H1 (cell line): ENCODE results near the gene RNU6-1. TPM values are rescaled to one million over a fixed set of nuclear protein-coding genes. Genes with fewer than 3 reads are reported as not detected.

Source experiments
- CTCF ChIA-PET: fragments of 300-600 bp; sonication (Branson Sonifier 250); formaldehyde crosslinking; loops from one replicate; lab custom pipeline; 2021; ENCODE audit not compliant: partially characterized antibody; lab: Charles Lee
- POLR2A ChIA-PET: fragments of 300-600 bp; sonication (Branson Sonifier 250); formaldehyde crosslinking; loops from one replicate; lab custom pipeline; 2021; ENCODE audit warnings: inconsistent platforms; ENCODE audit not compliant: partially characterized antibody; lab: Charles Lee
- DNase-seq, 2 experiments: peaks; one replicate each; pipeline versions ENCODE4 v3.0.0 to v3.0.0-alpha.2; 2010 to 2022; ENCODE audit warnings: low spot score in 2 of 2, low read depth in 1 of 2, mixed read lengths in 1 of 2
- FAIRE-seq: peaks from 2 replicates; lab custom pipeline; 2011; peaks lifted over from hg19 to GRCh38; lab: Jason Lieb, UNC
- H2AFZ ChIP-seq: 2 replicates; pipeline ENCODE4 v1.8.1; 2012; ENCODE audit warnings: low read length, inconsistent platforms
- H2AK5ac ChIP-seq: 2 replicates; pipeline ENCODE4 v1.6.1; 2013; ENCODE audit warnings: low read depth, low read length
- H2BK120ac ChIP-seq: replicated peaks from 2 replicates; pipeline ENCODE3; 2013; ENCODE audit warnings: low read depth, low read length, inconsistent platforms
- H2BK12ac ChIP-seq: 2 replicates; pipeline ENCODE4 v1.6.1; 2013; ENCODE audit warnings: low read depth, low read length
- H2BK15ac ChIP-seq: 2 replicates; pipeline ENCODE4 v1.6.1; 2013; ENCODE audit warnings: low read length
- H2BK20ac ChIP-seq: 2 replicates; pipeline ENCODE4 v1.6.1; 2013; ENCODE audit warnings: low read length
- H2BK5ac ChIP-seq: 2 replicates; pipeline ENCODE4 v1.6.1; 2013; ENCODE audit warnings: low read depth, low read length
- H3K14ac ChIP-seq: 2 replicates; pipeline ENCODE4 v1.6.1; 2013; ENCODE audit warnings: inconsistent platforms; ENCODE audit not compliant: insufficient read length
- H3K18ac ChIP-seq: 2 replicates; pipeline ENCODE4 v1.6.1; 2013; ENCODE audit warnings: low read length; ENCODE audit errors: extremely low read depth
- H3K23ac ChIP-seq: 2 replicates; pipeline ENCODE4 v1.6.1; 2013; ENCODE audit warnings: inconsistent platforms; ENCODE audit not compliant: insufficient read length
- H3K23me2 ChIP-seq: 2 replicates; pipeline ENCODE4 v1.6.1; 2013; ENCODE audit warnings: low read depth, low read length
- H3K27ac ChIP-seq: 2 replicates; pipeline ENCODE4 v1.6.1; 2011; ENCODE audit warnings: low read depth, low read length, inconsistent platforms
- H3K27me3 ChIP-seq, 4 experiments: replicated peaks in 1 of 4; 1 replicate in 1 of 4; 2 replicates in 3 of 4; pipeline versions ENCODE4 v1.6.1 to v1.8.1; 2011 to 2013; ENCODE audit warnings: low read length in 3 of 4, mild to moderate bottlenecking in 3 of 4, inconsistent platforms in 2 of 4, mixed read lengths in 2 of 4, moderate library complexity in 1 of 4; ENCODE audit not compliant: control insufficient read depth in 3 of 4, insufficient read depth in 3 of 4; ENCODE audit errors: extremely low read depth in 1 of 4
- H3K36me3 ChIP-seq, 4 experiments: 2 replicates each; pipeline versions ENCODE4 v1.6.1 to v1.8.1; 2011 to 2013; ENCODE audit warnings: mild to moderate bottlenecking in 4 of 4, low read length in 3 of 4, moderate library complexity in 2 of 4, control low read depth in 1 of 4, inconsistent platforms in 1 of 4; ENCODE audit not compliant: insufficient read depth in 4 of 4, control insufficient read depth in 2 of 4
- H3K4ac ChIP-seq: replicated peaks from 2 replicates; pipeline ENCODE3; 2013; ENCODE audit warnings: low read length, low read depth, mixed read lengths, inconsistent platforms; ENCODE audit not compliant: insufficient read length
- H3K4me1 ChIP-seq, 4 experiments: replicated peaks in 1 of 4; 1 replicate in 1 of 4; 2 replicates in 3 of 4; pipeline versions ENCODE4 v1.6.1 to v1.8.1; 2011 to 2013; ENCODE audit warnings: low read length in 3 of 4, inconsistent platforms in 2 of 4, mixed read lengths in 1 of 4; ENCODE audit not compliant: insufficient read depth in 4 of 4, control insufficient read depth in 3 of 4
- H3K4me2 ChIP-seq, 2 experiments: 2 replicates each; pipeline versions ENCODE4 v1.6.1 to v1.8.1; 2011 to 2013; ENCODE audit warnings: low read depth in 2 of 2, low read length in 2 of 2, control low read depth in 1 of 2, inconsistent platforms in 1 of 2, mild to moderate bottlenecking in 1 of 2; ENCODE audit not compliant: insufficient read depth in 1 of 2
- H3K4me3 ChIP-seq, 4 experiments: fragments of 200-600, 300-600 bp in 1 of 4; sonication (generic), shearing (Covaris generic), sonication (Bioruptor Twin) in 1 of 4; 2 replicates each; pipeline versions ENCODE4 v1.5.1 to v1.8.1; 2011 to 2016; ENCODE audit warnings: low read length in 4 of 4, low read depth in 3 of 4, control low read depth in 2 of 4, inconsistent platforms in 2 of 4, mild to moderate bottlenecking in 2 of 4, mixed read lengths in 1 of 4, moderate library complexity in 1 of 4; ENCODE audit not compliant: insufficient read depth in 2 of 4; ENCODE audit errors: extremely low read depth in 1 of 4
- H3K56ac ChIP-seq: replicated peaks from 2 replicates; pipeline ENCODE3; 2013; ENCODE audit warnings: low read depth, mild to moderate bottlenecking, mixed read lengths, low read length, inconsistent platforms; ENCODE audit not compliant: insufficient read length
- H3K79me1 ChIP-seq: 2 replicates; pipeline ENCODE4 v1.6.1; 2013; ENCODE audit warnings: low read depth, low read length, control low read depth
- H3K79me2 ChIP-seq, 2 experiments: 2 replicates each; pipeline versions ENCODE4 v1.6.1 to v1.8.1; 2012 to 2013; ENCODE audit warnings: low read length in 2 of 2, mild to moderate bottlenecking in 2 of 2, inconsistent platforms in 1 of 2; ENCODE audit not compliant: insufficient read depth in 2 of 2, control insufficient read depth in 1 of 2
- H3K9ac ChIP-seq, 4 experiments: replicated peaks in 1 of 4; 1 replicate in 1 of 4; 2 replicates in 3 of 4; pipeline versions ENCODE4 v1.6.1 to v1.8.1; 2011 to 2013; ENCODE audit warnings: low read depth in 3 of 4, low read length in 3 of 4, control low read depth in 2 of 4, mild to moderate bottlenecking in 2 of 4, moderate library complexity in 2 of 4, inconsistent platforms in 1 of 4; ENCODE audit errors: extremely low read depth in 1 of 4
- H3K9me3 ChIP-seq, 2 experiments: 2 replicates each; pipeline versions ENCODE4 v1.6.1 to v1.8.1; 2012 to 2013; ENCODE audit warnings: mild to moderate bottlenecking in 2 of 2, moderate library complexity in 2 of 2, control low read depth in 1 of 2, inconsistent platforms in 1 of 2, low read depth in 1 of 2, low read length in 1 of 2, mixed read lengths in 1 of 2; ENCODE audit not compliant: insufficient read depth in 2 of 2
- H4K20me1 ChIP-seq, 2 experiments: replicated peaks in 1 of 2; 2 replicates each; pipeline versions ENCODE3 to v1.8.1; 2011 to 2013; ENCODE audit warnings: inconsistent platforms in 2 of 2, low read length in 2 of 2, mild to moderate bottlenecking in 1 of 2; ENCODE audit not compliant: insufficient read depth in 2 of 2, control insufficient read depth in 1 of 2
- H4K5ac ChIP-seq: 2 replicates; pipeline ENCODE4 v1.6.1; 2013; ENCODE audit warnings: low read length, low read depth, mixed read lengths, inconsistent platforms; ENCODE audit not compliant: insufficient read length
- H4K8ac ChIP-seq: 2 replicates; pipeline ENCODE4 v1.8.0; 2013; ENCODE audit warnings: mild to moderate bottlenecking, moderate library complexity, low read length, inconsistent platforms; ENCODE audit not compliant: insufficient read depth; ENCODE audit errors: extremely low read depth
- H4K91ac ChIP-seq: replicated peaks from 2 replicates; pipeline ENCODE3; 2013; ENCODE audit warnings: low read length, mixed read lengths, inconsistent platforms; ENCODE audit not compliant: insufficient read length
- BACH1 ChIP-seq: IDR thresholded peaks from 2 replicates; pipeline ENCODE4 v1.6.1; 2012; ENCODE audit warnings: low read length, improper control_type of control experiment
- CBX8 ChIP-seq: fragments of 300-800, 300-1000 bp; sonication (generic); IDR thresholded peaks from 2 replicates; pipeline ENCODE4 v1.7.1; 2016; ENCODE audit warnings: low read depth, low read length, borderline replicate concordance
- CHD1 ChIP-seq: IDR thresholded peaks from 2 replicates; pipeline ENCODE4 v1.6.1; 2012; ENCODE audit warnings: low read depth, low read length, improper control_type of control experiment
- KDM4A ChIP-seq: IDR thresholded peaks from one replicate; pipeline ENCODE4 v1.7.1; 2012; ENCODE audit warnings: low read depth, mild to moderate bottlenecking, moderate library complexity, low read length, inconsistent platforms; ENCODE audit not compliant: severe bottlenecking
- KDM5A ChIP-seq: fragments of 200-600 bp; IDR thresholded peaks from 2 replicates; pipeline ENCODE4 v1.7.1; 2012; ENCODE audit warnings: mild to moderate bottlenecking, low read length, inconsistent platforms, mixed read lengths
- NRF1 ChIP-seq: IDR thresholded peaks from 2 replicates; pipeline ENCODE4 v1.6.1; 2011; ENCODE audit warnings: mild to moderate bottlenecking, low read depth, low read length, improper control_type of control experiment
- POU5F1 ChIP-seq: IDR thresholded peaks from 2 replicates; pipeline ENCODE4 v1.6.1; 2011; ENCODE audit warnings: low read depth, mild to moderate bottlenecking, low read length, moderate library complexity
- RAD21 ChIP-seq, 2 experiments: IDR thresholded peaks in 1 of 2; conservative IDR thresholded peaks in 1 of 2; 2 replicates each; pipeline ENCODE4 v1.6.1; 2011; ENCODE audit warnings: low read depth in 2 of 2, low read length in 2 of 2, improper control_type of control experiment in 1 of 2, inconsistent platforms in 1 of 2, mild to moderate bottlenecking in 1 of 2, moderate library complexity in 1 of 2
- YY1 ChIP-seq: IDR thresholded peaks from 2 replicates; pipeline ENCODE4 v1.6.1; 2011; ENCODE audit warnings: low read depth, mild to moderate bottlenecking, low read length
- polyA plus RNA-seq, 7 experiments: library from polyadenylated mRNA; depleted of rRNA in 3 of 7; stranded (reverse) in 5 of 7; unstranded in 2 of 7; fragments of >200 nt in 5 of 7; fragments of 200-250 nt in 2 of 7; gene quantifications; 1 replicate in 5 of 7; 2 replicates in 1 of 7; 4 replicates in 1 of 7; pipeline versions ENCODE4 v1.2.1 to v1.2.3, GENCODE V29; 2011 to 2013; ENCODE audit warnings: missing spikeins in 2 of 7, mixed read lengths in 2 of 7
- total RNA-seq: library from RNA; stranded (reverse); fragmentation: NEBNext Ultra II Directional; extraction: Animal tissue kit (Norgen Biotek cat#: 25700); gene quantifications from 2 replicates; pipeline ENCODE4 v1.2.1, GENCODE V29; 2021
- TF ChIP-seq, protein P1 (sequence below): IDR thresholded peaks from 2 replicates; pipeline ENCODE4 v1.6.1; 2012; ENCODE audit warnings: inconsistent platforms

RNU6-1 gene
- total and polyA plus RNA-seq, 2 of the 8 experiments (the other 6 are each of a cell fraction or from before 2014, with no cell fraction given), result not detected

DNA sequence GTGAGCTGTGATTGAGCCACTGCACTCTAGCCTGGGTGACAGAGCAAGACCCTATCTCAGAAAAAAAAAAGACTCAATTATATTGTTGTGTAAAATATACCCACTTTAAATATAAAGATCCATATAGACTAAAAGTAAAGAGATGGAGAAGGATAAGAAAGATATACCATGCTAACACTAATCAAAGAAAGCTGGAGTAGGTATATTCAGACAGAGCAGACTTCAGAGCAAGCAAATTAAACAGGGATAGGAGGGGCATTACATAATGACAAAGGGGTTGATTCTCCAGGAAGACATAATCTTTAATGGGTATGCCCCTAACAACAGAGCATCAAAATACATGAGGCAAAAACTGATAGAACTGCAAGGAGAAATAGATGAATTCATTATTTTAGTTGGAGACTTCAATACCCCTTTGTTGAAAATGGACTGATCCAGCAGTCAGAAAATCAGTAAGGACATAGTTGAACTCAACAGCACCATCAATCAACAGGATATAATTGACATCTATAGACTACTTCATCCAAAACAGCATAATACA, 31.1 kb upstream of the RNU6-1 start:
- H3K27ac ChIP-seq, result no peak overlapping the region
- no peaks in the 10 kb centered on the region for H4K20me1 ChIP-seq
- H2BK5ac ChIP-seq, result no peak overlapping the region
- no peak overlapping the region for H2BK120ac ChIP-seq
- H3K27me3 ChIP-seq, result no peaks in the 10 kb centered on the region
- H3K14ac ChIP-seq, result no peak overlapping the region
- no peaks in the 10 kb centered on the region for H3K79me2 ChIP-seq
- no peak overlapping the region for H4K8ac ChIP-seq
- H3K56ac ChIP-seq, result no peak overlapping the region
- no peak overlapping the region for H2AK5ac ChIP-seq
- no peaks in the 10 kb centered on the region for H3K36me3 ChIP-seq
- no peak overlapping the region for H2AFZ ChIP-seq
- no peak overlapping the region for H4K5ac ChIP-seq
- H2BK12ac ChIP-seq, result no peak overlapping the region
- no peak overlapping the region for H3K18ac ChIP-seq
- no peaks in the 10 kb centered on the region for H3K9me3 ChIP-seq
- no peak overlapping the region for H3K9ac ChIP-seq
- no peak overlapping the region for H4K91ac ChIP-seq
- no peaks in the 10 kb centered on the region for H3K79me1 ChIP-seq
- no peak overlapping the region for H3K4me3 ChIP-seq
- DNase-seq (no peak), FAIRE-seq (no peak)
- no peak overlapping the region for H3K4ac ChIP-seq
- no peak overlapping the region for H3K4me2 ChIP-seq
- no peak overlapping the region for H3K23ac ChIP-seq
- CTCF ChIA-PET, result no interaction called here
- no peak overlapping the region for H2BK20ac ChIP-seq
- H2BK15ac ChIP-seq, result no peak overlapping the region
- POLR2A ChIA-PET, result no interaction called here
- no peaks in the 10 kb centered on the region for H3K23me2 ChIP-seq
- H3K4me1 ChIP-seq, result peaks cover 0 to 5% (median 2%) of the 10 kb centered on the region in 4 experiments; a peak in 4 of 7 replicates
- TF ChIP-seq CHD1 (no peak), CBX8 (no peak), RAD21 (IDR thresholded peaks at IDR 0.05 in 1 of 2, conservative IDR thresholded peaks at IDR 0.05 in 1 of 2; ENCODE audit: low read depth in 2 of 2, low read length in 2 of 2) (no peak), BACH1 (no peak), POU5F1 (no peak), YY1 (no peak), NRF1 (no peak), KDM5A (no peak), KDM4A (no peak)
- TF ChIP-seq, protein P1, sequence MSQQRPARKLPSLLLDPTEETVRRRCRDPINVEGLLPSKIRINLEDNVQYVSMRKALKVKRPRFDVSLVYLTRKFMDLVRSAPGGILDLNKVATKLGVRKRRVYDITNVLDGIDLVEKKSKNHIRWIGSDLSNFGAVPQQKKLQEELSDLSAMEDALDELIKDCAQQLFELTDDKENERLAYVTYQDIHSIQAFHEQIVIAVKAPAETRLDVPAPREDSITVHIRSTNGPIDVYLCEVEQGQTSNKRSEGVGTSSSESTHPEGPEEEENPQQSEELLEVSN, result no peak
